Measurements from ENCODE around the gene GABRG3.

Gene GABRG3

DNA sequence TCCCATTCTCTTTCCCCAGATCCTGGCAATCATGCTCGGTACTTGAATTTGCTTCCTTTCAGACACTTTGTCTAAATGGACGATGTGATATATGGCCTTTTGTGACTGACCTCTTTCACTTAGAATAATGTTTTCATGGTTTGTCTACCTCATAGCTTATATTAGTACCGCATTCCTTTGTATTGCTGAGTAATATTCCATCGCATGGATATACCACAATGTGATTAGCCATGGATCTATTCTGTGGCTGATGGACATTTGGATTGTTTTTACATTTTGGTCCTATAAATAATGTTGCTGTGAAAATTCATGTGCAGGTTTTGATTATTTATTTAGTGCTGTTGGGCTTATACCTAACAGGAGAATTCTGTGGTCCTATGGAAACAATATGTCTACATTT is 458.6 kb downstream of the GABRG3 start:
- DNase-seq, result no peak

GRCh38 chr15:27433604-27434003 is 462.6 kb downstream of the GABRG3 start:
- no peak for DNase-seq

GRCh38 chr15:27438403-27439375 is 467.7 kb downstream of the GABRG3 start:
- DNase-seq, result no peak

- no peak for DNase-seq
Measured at GRCh38 chr15:27441120-27441519, 470.1 kb downstream of the GABRG3 start.

- DNase-seq, result no peak
Measured at GRCh38 chr15:27448234-27448633, 477.3 kb downstream of the GABRG3 start.

DNA sequence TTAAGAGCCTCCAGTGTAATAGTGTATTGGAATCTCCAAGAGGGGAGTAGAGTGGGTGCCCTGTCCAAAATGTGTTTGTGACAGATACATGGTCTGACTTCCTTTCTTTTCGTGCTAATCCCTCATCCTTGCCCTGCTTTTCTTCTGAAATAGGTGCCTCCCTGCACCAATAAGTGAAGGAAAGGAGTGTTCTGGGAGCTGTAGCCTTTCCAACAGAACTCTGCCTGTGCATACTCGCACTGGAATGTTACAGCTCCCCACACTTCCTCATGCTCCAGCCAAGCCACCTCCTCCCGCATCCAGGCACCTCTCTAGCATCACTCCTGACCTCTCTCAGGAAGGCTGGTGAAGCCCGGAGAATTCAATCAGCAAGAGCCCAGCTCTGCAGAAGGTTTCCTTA is 478.0 kb downstream of the GABRG3 start:
- no peak for DNase-seq

DNA sequence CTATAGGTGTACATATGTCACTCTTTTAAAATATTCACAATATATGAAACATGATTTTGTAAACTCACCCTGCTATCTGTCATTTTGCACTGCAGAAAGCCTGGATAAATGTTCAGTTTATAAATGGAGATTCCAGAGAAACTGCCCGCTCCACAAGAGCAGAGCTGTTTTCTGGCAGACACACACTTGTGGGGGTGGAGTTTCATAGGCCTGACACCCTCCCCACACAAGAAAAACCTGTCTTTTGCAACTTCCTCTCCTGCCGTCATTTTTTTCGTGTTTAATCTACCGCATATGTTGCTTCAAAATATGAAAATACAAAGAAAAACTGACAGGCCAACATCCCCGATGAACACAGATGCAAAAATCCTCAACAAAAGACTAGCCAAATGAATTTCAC is 479.0 kb downstream of the GABRG3 start:
- DNase-seq, result no peak

GRCh38 chr15:27454281-27455075 is 483.5 kb downstream of the GABRG3 start:
- no peak for DNase-seq

GRCh38 chr15:27456807-27457206 is 485.8 kb downstream of the GABRG3 start:
- no peak for DNase-seq

- no peak for DNase-seq
Measured at GRCh38 chr15:27457766-27458165, 486.8 kb downstream of the GABRG3 start.

- DNase-seq, result no peak
Measured at GRCh38 chr15:27458345-27459084, 487.5 kb downstream of the GABRG3 start.

DNA sequence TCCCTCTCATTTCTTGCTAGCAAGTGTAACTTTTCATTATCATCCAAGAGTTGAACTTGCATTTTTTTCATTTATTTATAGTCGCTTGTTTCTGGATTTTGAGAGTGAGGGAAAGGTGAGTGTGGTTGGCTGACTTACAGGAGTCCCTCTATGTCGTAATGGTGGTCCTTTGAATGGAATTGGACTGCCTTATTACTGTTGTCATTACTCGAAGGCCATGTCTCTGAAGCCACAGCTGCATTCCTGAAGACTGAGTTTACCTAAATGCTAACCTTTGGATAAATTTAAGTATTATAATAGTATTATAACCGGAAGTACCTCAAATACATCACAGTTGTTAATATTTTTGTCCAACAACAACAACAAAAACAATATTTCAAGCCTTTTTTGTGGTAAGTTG is 488.9 kb downstream of the GABRG3 start:
- DNase-seq, result no peak

- no peak for DNase-seq
Measured at GRCh38 chr15:27461181-27461580, 490.2 kb downstream of the GABRG3 start.

DNA sequence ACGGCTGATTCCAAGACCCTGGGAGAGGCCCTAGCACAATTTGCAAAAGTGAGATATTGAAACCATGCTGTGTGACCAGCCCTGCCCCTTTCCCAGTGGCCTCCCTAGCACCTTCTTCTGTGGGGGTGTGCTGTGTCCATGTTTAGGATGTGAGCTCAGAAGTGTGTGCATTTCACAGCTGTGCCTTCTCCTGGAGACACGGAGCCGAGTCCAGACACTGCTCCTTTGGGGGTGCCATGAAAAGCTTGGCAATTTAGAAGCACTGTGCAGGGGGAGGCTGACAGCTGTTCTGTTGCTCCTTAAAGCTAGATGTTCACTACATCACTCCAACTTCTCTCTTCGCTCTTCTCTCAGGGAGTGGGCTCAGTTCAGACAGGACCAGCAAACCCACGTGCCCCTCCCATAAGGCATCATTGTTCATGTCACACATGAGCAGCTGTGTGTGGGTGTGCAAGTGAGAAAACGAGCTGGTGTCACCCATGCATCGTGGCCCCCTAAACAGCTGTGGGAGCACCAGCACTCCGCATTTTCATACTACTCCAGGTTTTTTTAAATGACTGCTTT is 492.6 kb downstream of the GABRG3 start:
- no peak for DNase-seq

DNA sequence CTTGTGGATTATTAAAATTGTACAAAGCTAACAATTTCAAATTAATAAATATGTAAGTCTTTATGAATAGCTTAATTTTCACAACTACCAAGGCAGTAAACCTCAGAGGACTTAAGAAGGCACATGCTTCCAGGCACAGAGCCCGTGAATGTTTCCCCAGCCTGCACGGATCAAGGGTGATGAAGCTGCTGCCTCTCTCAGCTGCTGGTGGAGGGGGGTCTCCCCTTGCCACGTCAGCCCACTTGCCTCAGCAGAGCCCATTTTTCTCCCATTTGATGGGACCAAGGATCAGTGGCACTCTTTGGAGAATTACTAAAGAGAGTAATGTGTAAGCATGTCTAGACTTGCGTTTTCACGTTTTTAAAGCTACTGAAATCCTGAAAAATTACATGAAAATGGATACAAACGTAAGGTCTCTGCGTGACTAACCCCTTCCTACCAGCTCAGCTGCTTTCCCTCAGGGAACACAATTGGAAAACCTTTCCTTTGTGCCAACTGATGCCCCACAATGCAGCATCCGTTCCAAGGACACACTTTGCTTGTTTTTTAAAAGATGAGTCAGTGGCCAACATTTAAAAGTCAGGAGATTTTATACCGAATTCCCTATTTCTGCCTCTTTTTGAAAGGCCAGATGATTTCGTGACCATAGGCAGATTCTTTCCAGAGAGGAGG is 494.1 kb downstream of the GABRG3 start:
- DNase-seq, result no peak

DNA sequence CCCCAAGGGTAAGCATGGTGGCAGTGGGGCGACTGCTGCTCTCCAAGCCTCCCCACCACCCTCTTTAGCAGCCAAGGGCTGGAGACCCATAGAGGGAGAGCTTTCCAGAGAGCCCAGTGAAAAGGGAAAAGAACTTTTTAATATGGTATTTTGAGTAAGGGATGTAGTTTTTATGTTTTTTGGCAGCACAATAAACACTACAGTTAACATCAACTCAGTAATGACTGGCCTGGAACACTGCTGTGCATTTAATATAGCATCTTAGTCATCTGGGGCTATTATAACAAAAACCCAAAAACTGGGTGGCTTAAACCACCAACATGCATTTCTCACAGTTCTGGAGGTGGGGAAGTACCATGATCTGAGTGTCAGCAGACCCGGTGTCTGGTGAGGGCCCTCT is 495.8 kb downstream of the GABRG3 start:
- no peak for DNase-seq

GRCh38 chr15:27468151-27468591 is 497.2 kb downstream of the GABRG3 start:
- DNase-seq, result no peak

- no peak for DNase-seq
Measured at GRCh38 chr15:27473845-27474244, 502.9 kb downstream of the GABRG3 start.

GRCh38 chr15:27475395-27475794 is 504.4 kb downstream of the GABRG3 start:
- DNase-seq, result no peak

GRCh38 chr15:27479296-27480140 is 508.5 kb downstream of the GABRG3 start:
- no peak for DNase-seq

DNA sequence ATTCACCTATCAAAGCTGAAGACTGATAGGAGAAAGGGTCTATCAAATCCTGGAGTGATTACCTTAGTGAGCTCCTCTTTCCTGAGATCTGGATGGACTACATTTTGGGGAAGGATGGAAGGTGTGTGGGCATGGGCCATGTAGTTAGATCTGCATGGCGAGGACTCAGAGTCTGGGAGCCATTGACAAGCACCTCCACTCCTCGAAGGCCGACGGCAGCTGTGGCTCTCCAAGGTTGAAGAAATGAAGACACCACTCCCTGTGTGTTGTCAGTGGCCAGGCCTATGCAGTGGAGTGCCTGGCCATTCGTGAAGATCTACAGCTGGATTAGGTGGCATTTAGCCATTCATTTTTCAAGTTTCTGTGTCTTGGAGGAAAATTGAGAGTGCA is 509.2 kb downstream of the GABRG3 start:
- no peak for DNase-seq

Data from activated naive CD4-positive, alpha-beta T cell (primary cell).